Testis (tissue), 3 donors: Measurements from ENCODE around the gene RBM20. TPM values are rescaled to one million over a fixed set of nuclear protein-coding genes. Genes with fewer than 3 reads are reported as not detected.
A peak's percentile ranks its signal among the peaks of the same experiment; 100 is the strongest.

ENCODE experiments used
- DNase-seq: peaks from one replicate; pipeline ENCODE4 v3.0.0-alpha.2; 2019
- H3K27ac ChIP-seq, 2 donors: fragments of 200-600 bp; sonication (generic); one replicate each; pipeline ENCODE4 v1.5.1; 2019
- H3K27me3 ChIP-seq: fragments of 200-600 bp; sonication (generic); one replicate; pipeline ENCODE4 v1.5.1; 2019
- H3K36me3 ChIP-seq: fragments of 200-600 bp; sonication (generic); one replicate; pipeline ENCODE4 v1.5.1; 2017; ENCODE audit warnings: low read depth; ENCODE audit errors: missing control alignments
- H3K4me1 ChIP-seq: fragments of 200-600 bp; sonication (generic); one replicate; pipeline ENCODE4 v1.5.1; 2019
- H3K4me3 ChIP-seq, 2 donors: fragments of 200-600 bp; sonication (generic); one replicate each; pipeline ENCODE4 v1.5.1; 2017 to 2019
- H3K9me3 ChIP-seq: fragments of 200-600 bp; sonication (generic); one replicate; pipeline ENCODE4 v1.5.1; 2017
- POLR2A ChIP-seq: fragments of 450-650 bp; IDR thresholded peaks from one replicate; pipeline ENCODE4 v1.6.1; 2017; ENCODE audit warnings: antibody characterized with exemption, mild to moderate bottlenecking, moderate library complexity
- WGBS, 2 donors: methylation state at CpG; one replicate each; pipeline ENCODE4 v1.1.5; 2018; 5-methylcytosine and 5-hydroxymethylcytosine counted together
- intact Hi-C: fragments of 100-400 bp; cut with DNase I; formaldehyde crosslinking; loops from one replicate; pipeline ENCODE4 v1.15.1; 2023; ENCODE audit warnings: low total_unique reads
- polyA plus RNA-seq: library from polyadenylated mRNA; stranded (reverse); fragments of 350-450 nt; fragmentation: Illumina TruSeq; extraction: RNeasy Lipid Tissue Mini Kit (QIAGEN cat#74804); gene quantifications from one replicate; pipeline ENCODE4 v1.2.3, GENCODE V29; 2014; ENCODE audit warnings: low read depth, low replicate concordance; ENCODE audit not compliant: insufficient read depth
- total RNA-seq, 2 donors: library from RNA; depleted of rRNA; stranded (reverse); fragments of >200 nt; gene quantifications; one replicate each; pipeline ENCODE4 v1.2.3, GENCODE V29; 2016
- TF ChIP-seq, protein P1 (sequence below), 3 experiments: fragments of 450-650 bp in 2 of 3; fragments of 200-600 bp in 1 of 3; sonication (generic) in 1 of 3; IDR thresholded peaks; one replicate each; pipeline ENCODE4 v1.5.1; 2016 to 2019; ENCODE audit warnings: antibody characterized with exemption in 3 of 3, mild to moderate bottlenecking in 2 of 3, moderate library complexity in 1 of 3

RBM20 gene
- total and polyA plus RNA-seq, 3 donors from 2014 or later: 1.7 to 5.3 (median 3.1) TPM

DNA sequence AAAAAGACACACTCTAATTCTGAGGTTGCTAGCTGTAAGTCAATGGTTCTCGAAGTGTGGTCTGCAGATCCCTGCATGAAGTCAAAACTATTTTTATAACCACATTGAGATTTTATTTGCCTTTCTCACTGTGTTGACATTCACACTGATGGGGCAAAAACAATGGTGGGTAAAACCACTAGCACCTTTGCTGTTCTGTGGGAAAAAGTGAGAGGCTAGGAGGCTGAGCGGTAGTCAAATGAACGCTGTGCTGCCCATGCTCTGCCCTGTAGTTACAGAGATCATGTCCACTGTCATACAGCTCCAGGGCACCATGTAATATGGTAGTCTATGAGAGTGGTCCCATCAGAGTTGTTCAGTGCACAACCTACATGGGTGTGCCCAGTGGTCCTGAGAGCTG lies 206.0 kb downstream of the RBM20 start:
- no peak overlapping the region for H3K27ac ChIP-seq
- TF ChIP-seq, protein P1, sequence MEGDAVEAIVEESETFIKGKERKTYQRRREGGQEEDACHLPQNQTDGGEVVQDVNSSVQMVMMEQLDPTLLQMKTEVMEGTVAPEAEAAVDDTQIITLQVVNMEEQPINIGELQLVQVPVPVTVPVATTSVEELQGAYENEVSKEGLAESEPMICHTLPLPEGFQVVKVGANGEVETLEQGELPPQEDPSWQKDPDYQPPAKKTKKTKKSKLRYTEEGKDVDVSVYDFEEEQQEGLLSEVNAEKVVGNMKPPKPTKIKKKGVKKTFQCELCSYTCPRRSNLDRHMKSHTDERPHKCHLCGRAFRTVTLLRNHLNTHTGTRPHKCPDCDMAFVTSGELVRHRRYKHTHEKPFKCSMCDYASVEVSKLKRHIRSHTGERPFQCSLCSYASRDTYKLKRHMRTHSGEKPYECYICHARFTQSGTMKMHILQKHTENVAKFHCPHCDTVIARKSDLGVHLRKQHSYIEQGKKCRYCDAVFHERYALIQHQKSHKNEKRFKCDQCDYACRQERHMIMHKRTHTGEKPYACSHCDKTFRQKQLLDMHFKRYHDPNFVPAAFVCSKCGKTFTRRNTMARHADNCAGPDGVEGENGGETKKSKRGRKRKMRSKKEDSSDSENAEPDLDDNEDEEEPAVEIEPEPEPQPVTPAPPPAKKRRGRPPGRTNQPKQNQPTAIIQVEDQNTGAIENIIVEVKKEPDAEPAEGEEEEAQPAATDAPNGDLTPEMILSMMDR (IDR thresholded peaks at IDR 0.05): no peak
- TF ChIP-seq POLR2A: no peak
- no peak for DNase-seq
- H3K9me3 ChIP-seq: no peaks in the 10 kb centered on the region
- no peak overlapping the region for H3K4me3 ChIP-seq
- no peaks in the 10 kb centered on the region for H3K27me3 ChIP-seq
- no peaks in the 10 kb centered on the region for H3K36me3 ChIP-seq
- intact Hi-C loops: no loop called here
- peaks cover 26% of the 10 kb centered on the region for H3K4me1 ChIP-seq
- WGBS, 2 donors: 95 to 100% methylated on average over 3 of the region's 3 CpGs

DNA sequence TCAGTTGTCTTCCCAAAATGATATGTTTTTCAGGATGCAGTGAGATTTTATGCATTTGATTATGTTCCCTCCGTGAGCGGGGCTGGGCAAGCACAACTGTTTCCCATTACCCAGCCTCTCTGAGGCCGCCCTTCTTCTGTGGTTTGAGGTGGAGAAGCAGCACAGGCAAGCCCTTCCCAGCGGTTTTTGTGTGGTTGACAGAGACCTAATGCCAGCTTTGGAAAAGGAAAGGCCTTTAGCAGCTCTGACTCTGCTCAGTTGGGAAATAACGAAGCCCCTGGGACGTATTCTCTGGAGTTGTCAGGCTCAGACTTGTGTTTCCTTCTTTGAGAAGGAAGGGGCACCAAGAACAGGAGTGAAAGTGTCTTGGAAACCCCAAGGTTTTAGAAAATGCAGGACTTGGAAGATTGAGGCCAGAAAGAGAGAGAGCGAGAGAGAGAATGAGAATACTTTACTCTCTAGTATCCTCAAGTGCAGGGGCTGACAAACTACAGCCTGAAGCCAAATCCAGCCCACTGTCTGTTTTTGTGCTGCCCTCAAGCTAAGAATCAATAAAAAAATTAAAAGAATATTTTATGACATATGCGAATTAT lies 207.0 kb downstream of the RBM20 start:
- no peaks in the 10 kb centered on the region for H3K9me3 ChIP-seq
- H3K36me3 ChIP-seq: no peaks in the 10 kb centered on the region
- no peak overlapping the region for H3K27ac ChIP-seq
- H3K4me3 ChIP-seq: no peak overlapping the region
- peaks cover 17% of the 10 kb centered on the region for H3K4me1 ChIP-seq
- no peaks in the 10 kb centered on the region for H3K27me3 ChIP-seq
- intact Hi-C loops: no loop called here
- DNase-seq: peak; percentile 12
- 69 to 74% methylated on average over 8 of the region's 8 CpGs for WGBS, 2 donors
- no peak for TF ChIP-seq POLR2A
- TF ChIP-seq, protein P1 (IDR thresholded peaks at IDR 0.05): no peak

DNA sequence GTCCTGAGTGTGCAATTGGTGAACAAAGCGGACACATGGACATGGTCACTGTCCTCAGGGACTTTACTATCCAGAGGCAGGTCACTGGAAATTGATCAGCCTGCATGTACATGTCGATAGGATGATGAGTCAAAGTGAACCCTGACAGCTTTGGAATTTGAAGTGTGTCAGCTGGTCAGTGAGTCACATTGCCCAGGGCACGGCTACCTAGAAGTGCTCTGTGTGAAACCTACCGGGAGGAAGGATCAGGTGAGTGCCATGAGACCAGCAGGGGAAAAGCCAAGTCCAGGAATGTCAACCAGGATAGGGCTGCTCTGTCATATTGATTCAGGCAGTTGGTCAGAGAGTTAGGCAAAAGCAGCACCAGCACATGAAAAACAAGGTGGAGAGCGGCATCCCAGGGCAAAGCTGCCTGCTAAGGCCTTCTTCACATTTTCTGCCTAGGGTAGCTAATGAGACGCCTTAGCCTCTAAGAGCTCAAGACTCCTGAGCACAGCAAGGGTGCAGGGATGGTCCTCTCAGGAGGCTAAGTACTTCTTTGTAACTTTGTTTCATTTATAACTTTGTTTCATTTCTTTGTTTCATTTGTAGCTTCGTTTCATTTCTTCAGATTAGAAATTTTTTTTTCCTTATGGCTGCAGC lies 208.2 kb downstream of the RBM20 start:
- no peak overlapping the region for H3K27ac ChIP-seq
- no peak for TF ChIP-seq POLR2A
- TF ChIP-seq, protein P1 (IDR thresholded peaks at IDR 0.05): no peak
- 68 to 69% methylated on average over 7 of the region's 7 CpGs for WGBS, 2 donors
- no peaks in the 10 kb centered on the region for H3K36me3 ChIP-seq
- no peaks in the 10 kb centered on the region for H3K27me3 ChIP-seq
- no peaks in the 10 kb centered on the region for H3K9me3 ChIP-seq
- peaks cover 15% of the 10 kb centered on the region for H3K4me1 ChIP-seq
- no peak overlapping the region for H3K4me3 ChIP-seq
- peak; percentile 17 for DNase-seq
- intact Hi-C loops: no loop called here

DNA sequence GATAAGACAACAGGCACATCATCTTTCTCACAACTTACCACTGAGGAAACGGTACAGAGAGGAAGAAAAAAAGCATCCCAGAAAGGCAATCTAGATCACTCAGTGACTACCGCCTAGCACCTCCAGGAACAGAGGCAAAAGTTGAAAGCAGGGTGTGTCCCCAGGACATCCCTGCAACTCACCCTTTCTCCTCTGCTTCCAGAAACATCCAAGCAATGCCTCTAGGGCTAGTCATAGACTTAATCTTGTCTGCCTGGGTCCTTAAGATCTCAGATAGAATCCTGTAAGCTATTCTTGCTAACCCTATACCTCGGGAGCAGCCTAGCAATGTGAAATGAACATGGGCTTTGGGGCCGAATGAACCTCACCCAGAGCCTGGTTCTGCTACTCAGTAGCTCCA lies 208.8 kb downstream of the RBM20 start:
- H3K27ac ChIP-seq: no peak overlapping the region
- H3K4me1 ChIP-seq: peaks cover 21% of the 10 kb centered on the region
- H3K9me3 ChIP-seq: no peaks in the 10 kb centered on the region
- no peaks in the 10 kb centered on the region for H3K27me3 ChIP-seq
- no peak for TF ChIP-seq POLR2A
- TF ChIP-seq, protein P1 (IDR thresholded peaks at IDR 0.05): no peak
- 63 to 66% methylated on average over 4 of the region's 4 CpGs for WGBS, 2 donors
- no peak overlapping the region for H3K4me3 ChIP-seq
- peak; percentile 10 for DNase-seq
- intact Hi-C loops: no loop called here
- H3K36me3 ChIP-seq: no peaks in the 10 kb centered on the region
